GM21529 (cell line): Measurements from ENCODE around the gene CD300A.

Experiments used
- ATAC-seq: cut with Tn5 transposase; IDR thresholded peaks from one replicate; pipeline ENCODE4 v1.9.1; 2021; ENCODE audit not compliant: unreplicated experiment

CD300A gene

GRCh38 chr17:74466111-74466827 lies at the start of gene CD300A:
Gene CD300A, plus strand, starts transcription at chr17:74466634. Its CDS starts 70 bp downstream, at chr17:74466704.
- no peak for ATAC-seq

- peak; percentile 79 for ATAC-seq
Observed at GRCh38 chr17:74417178-74418045, 49.0 kb upstream of the CD300A start.

GRCh38 chr17:74419928-74420411 lies 46.5 kb upstream of the CD300A start:
- no peak for ATAC-seq

GRCh38 chr17:74424117-74424516 lies 42.3 kb upstream of the CD300A start:
- no peak for ATAC-seq

- no peak for ATAC-seq
Observed at GRCh38 chr17:74424657-74425056, 41.8 kb upstream of the CD300A start.

DNA sequence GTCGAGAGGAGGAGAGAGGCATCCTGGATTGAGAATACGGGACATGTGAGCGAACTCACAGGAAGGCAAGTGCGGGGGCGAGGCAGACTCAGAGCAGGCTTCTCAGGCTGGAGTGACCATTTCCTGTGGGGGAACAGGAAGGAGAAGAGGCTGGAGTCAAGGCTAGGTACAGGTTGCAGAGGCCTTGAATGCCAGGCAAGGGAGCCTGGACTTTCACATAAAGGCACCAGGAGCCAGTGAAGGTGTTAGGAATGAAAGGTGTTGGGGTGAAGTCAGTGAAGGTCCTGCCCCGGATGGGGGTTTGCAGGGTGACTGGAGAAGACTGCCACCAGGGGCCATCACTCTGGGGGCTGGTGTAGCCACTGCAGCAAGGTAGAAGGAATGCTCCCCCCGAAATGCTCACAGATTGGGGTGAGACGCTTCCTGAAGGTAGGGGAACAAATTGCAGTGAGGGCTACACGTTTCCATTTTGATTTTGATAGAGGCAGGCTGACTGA lies 39.8 kb upstream of the CD300A start:
- no peak for ATAC-seq

DNA sequence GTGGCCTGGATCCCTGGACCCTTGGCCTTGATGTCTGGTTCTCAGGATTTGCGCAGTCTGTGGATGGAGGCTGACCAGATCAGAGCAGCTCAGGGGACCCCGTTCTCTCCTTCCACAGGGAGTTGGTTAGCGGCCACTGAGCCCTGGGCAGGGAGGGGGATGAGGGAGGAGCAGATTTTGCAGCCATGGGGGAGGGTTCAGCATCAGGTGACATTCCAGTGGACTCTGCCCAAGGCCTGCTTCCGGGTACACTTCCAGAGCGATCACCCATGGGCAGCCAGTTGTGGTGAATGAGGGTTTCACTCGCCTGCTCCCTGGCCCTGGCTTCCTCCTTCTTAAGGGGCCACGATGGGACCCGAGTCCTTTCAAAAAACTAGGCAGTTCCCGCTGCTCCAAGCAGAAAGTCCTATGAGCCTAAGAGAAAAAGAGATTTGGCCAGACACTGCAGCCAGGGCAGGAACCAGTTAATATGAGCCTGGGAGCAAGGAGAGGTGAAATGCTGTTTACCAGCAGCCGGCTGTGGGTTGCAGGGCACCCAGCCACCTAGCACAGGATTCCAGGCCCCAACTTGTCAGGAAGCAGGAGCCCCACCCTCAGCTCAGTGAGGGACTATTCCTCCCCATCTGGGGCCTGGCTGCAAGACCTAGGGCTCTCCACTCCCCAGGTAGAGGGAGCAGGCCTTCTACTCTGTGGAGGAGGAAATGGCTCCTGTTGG lies 39.2 kb upstream of the CD300A start:
- no peak for ATAC-seq

- ATAC-seq = no peak
Observed at GRCh38 chr17:74427763-74428153, 38.7 kb upstream of the CD300A start.

- ATAC-seq = peak; percentile 4
Observed at GRCh38 chr17:74429604-74430384, 36.6 kb upstream of the CD300A start.

DNA sequence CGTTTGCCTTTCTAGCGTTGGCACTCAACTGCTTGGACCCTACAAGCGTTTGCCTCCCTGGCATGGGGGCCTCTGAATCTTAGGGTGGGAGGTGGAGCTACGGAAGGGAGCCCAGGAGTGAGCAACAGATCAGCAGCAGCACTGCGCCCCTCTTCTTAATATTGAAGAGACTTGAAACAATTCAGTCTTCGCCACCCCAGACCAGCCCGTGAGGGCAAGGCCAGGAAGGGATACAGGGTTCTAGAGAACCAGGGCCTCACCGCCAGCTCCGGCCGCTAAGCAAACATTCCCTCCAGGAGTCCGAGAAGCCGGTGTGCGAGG lies 36.1 kb upstream of the CD300A start:
- no peak for ATAC-seq

DNA sequence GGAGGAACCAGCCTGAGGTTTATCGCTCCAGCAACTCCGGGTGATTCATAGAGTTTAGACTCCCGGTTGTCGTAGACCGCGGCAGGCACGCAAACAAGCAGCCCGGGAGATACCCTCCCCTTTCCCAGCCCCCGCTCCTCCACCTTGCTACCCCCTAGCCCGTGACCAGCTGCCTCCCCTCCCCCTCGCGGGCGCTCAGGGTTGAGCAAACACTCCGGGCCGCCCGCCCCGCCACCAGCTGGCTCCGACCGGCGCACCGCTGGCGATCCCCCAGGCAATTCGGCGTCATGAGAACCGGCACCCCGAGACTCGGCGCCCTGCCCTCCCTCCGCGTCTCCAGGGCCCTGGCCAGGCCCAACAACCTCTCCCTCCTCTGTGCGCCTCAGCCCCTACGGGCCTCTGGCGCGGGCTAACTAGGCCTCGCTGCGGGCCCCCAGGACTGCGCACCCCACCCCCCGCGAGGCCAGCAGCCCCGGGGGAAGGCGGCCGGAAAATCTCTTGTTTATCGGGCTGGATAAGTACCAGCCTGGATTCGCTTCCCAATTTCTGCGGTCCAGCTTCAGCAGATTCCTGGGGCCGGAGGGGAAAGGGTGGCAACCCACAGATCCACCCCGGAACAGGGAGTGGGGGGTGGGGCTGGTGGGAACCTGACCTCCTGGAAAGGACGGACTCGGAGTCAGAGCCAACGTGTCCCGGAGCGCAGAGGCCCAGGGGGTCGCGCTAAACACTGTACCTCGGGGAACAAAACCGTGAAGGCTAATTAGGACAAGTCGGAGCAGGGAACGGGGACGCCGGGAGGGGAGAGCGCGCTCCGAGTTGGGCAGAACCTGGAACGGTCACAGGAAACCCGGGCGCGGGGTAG lies 35.5 kb upstream of the CD300A start:
- peak; percentile 47 for ATAC-seq

DNA sequence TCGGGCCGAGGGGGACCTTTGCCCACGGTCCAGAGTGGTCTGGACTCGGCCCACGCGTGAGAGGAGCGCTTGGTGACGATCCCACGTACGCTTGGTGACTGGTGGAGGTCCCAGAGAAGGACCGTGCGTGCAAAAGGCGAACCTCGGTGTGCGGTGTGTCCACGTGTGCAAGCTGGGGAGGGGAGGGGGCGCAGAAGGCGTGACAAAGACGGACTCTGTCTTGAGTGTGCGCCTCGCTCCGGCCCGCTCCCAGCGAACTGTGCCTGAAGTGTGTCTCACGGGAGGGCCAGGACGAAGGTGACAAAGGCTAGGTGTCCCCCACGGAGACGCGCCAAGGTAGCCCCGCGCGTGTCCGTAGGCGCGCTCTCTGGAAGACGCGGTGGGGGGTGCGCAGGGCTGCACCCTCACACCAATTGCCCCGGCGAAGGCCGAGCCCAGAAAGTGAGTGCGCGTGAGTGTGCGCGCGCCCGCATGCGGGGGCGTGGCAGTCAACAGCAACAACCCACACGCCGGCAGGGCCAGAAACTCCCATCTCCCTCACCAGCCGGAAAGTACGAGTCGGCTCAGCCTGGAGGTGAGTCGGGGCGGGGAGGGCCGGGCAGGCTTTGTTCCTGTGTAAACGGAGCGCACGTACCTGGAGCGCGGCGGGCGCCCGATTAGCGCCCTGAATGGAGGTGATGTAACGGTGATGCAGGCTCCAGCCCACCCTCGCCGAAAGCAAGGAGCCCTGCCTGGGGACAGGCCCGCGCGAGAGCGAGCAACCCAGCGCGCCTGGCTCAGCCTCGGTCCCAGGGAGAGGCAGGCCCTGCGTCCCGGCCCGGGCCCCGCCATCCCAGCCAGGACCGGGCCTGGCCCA lies 34.6 kb upstream of the CD300A start, which contains the start of gene GPRC5C:
GPRC5C (plus strand) TSS at position 521 of the 856 bp plus-strand sequence. CDS start 7,689 bp downstream, outside the sequence.
- no peak for ATAC-seq

DNA sequence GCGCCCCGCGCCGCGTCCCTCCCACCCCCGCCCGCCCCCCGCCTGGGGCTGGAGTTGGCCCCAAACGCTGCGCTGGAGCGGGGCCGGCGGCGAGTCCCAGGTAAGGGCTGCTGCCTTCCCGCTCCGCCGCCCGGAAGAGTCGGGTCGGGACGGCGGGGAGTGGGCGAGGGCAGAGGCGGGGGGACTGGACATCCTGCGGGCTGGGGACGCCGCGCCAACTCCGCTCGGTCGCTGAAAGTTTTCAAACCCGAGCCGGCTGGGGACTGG lies 34.1 kb upstream of the CD300A start:
- ATAC-seq = no peak

DNA sequence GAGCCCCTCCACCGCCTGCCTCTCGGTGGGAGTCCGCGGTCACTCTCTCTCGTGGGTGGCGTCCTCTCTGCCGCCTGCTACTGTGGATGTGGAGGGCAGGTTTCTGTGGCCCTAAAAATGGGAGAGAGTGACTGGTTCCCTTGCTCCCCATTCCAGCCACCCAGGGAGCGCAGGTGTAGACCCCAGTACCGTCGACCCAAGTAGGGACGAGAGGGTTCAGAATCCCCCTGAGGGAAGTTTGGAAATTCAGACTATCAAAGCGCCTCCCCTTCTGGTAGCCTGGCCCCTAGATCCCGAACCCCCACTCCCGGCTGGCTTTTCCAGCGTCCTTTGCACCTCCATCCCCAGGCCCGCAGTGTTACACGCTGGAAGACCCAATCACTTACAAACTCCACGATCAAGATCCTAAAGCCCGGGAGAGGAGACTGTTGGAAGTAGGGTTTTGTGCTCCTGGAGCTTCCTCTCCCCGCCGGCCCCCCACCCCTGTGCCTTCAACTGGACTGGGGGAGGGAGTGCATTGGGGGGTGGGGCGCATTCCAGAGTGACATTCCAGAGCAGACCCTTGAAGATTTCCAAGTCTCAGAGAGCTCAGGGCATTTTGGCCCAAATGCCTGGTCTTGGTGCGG lies 33.6 kb upstream of the CD300A start:
- no peak for ATAC-seq

- ATAC-seq = no peak
Observed at GRCh38 chr17:74433421-74434121, 32.9 kb upstream of the CD300A start.

DNA sequence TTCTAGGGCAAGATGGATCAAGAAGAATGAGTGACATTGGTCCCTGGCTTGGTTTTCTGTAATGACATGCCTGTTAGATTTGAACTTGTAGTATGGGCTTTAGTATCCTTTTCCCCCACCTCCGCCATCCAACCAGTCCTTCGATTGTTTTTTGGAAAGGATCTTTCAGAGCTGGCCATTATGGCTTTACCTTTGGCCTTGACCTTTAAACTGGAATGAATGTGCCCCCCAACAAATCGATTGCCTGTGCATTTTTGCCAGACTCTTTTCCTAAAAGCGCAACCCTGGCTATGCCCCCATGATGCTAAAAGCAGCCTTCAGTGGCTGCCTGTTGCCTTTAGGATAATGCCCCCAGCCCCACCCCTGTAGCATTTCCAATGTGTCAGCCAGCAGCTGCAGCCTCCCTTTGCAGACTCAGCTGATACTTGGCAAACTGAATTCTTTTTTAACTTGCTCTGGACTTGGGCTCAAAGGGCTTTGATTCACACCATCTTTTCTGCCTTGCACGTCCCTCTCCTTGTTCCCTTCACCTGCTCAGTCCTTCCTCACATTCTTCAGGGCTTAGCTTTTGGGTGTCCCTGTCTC lies 30.6 kb upstream of the CD300A start:
- no peak for ATAC-seq

- no peak for ATAC-seq
Observed at GRCh38 chr17:74437702-74438101, 28.7 kb upstream of the CD300A start.
